GM23248 (cell line): Measurements from ENCODE around the gene SOX13.

Experiments used
- EZH2 ChIP-seq: fragments of 200-600 bp; sonication (generic); IDR thresholded peaks from 2 replicates; pipeline ENCODE4 v1.6.1; 2018; ENCODE audit warnings: antibody characterized with exemption, mild to moderate bottlenecking; ENCODE audit not compliant: insufficient read depth, poor library complexity, severe bottlenecking
- EZH2phosphoT487 ChIP-seq: fragments of 200-600 bp; sonication (generic); IDR thresholded peaks from 2 replicates; pipeline ENCODE4 v1.6.1; 2018; ENCODE audit warnings: antibody characterized with exemption, moderate library complexity, mild to moderate bottlenecking, low read depth; ENCODE audit not compliant: insufficient read depth

DNA sequence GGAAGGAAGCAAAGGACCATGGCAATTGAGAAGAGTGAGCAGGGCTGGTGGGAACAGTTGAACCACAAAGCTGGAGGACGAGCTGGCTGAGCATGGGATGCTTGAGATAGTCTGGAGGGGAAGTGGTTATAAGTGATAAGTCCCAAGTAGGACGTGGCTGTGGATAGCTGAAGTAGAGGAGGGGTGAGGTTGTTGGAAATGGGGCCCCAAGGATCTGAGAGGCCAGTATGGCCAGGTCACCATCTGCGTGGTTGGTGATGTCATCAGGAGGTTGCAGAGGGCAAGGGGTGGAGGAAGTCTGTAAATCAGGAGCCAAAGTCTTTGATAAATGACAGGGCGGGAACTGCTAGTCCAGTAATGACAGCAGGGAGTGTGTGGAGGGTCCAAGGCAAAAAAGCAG is 104.2 kb downstream of the SOX13 start:
- TF ChIP-seq EZH2 (no peak), EZH2phosphoT487 (no peak)
